Activated T-cell treated with anti-CD3 and anti-CD28 coated beads, Interleukin-2, amount 50 U/mL, for 72 hours (primary cell): ENCODE data around the gene MAGED1. TPM values are rescaled to one million over a fixed set of nuclear protein-coding genes. Genes with fewer than 3 reads are reported as not detected.
"Not testable (repeated sequence)": the region's sequence is repeated elsewhere in the genome, so short reads cannot be mapped to it uniquely, and the experiment has no call there.

Source experiments
- ATAC-seq, 2 donors: fragments of 150-1000 bp; cut with Tn5 transposase; replicated peaks in 1 of 2; 2 replicates each; pipeline ENCODE4 v1.10.0; 2021; ENCODE audit warnings: moderate library complexity in 2 of 2, mild to moderate bottlenecking in 1 of 2
- DNase-seq, 2 donors: peaks; one replicate each; pipeline ENCODE4 v3.0.0; 2021 to 2022; ENCODE audit warnings: mixed read lengths in 1 of 2
- H3K27ac Mint-ChIP-seq: one replicate; pipeline ENCODE4 v1.8.0; 2022; ENCODE audit warnings: mild to moderate bottlenecking, moderate library complexity, mixed read lengths
- H3K27me3 Mint-ChIP-seq: one replicate; pipeline ENCODE4 v1.8.0; 2022; ENCODE audit warnings: low read depth, mixed read lengths
- H3K36me3 Mint-ChIP-seq, 2 donors: one replicate each; pipeline ENCODE4 v1.8.0; 2022; ENCODE audit warnings: mixed read lengths in 2 of 2, mild to moderate bottlenecking in 1 of 2; ENCODE audit not compliant: insufficient read depth in 2 of 2
- H3K4me1 Mint-ChIP-seq: one replicate; pipeline ENCODE4 v1.8.0; 2022; ENCODE audit warnings: low read depth, mixed read lengths
- H3K4me3 Mint-ChIP-seq, 2 donors: one replicate each; pipeline ENCODE4 v1.8.0; 2022; ENCODE audit warnings: mild to moderate bottlenecking in 2 of 2, mixed read lengths in 2 of 2, moderate library complexity in 2 of 2
- H3K9me3 Mint-ChIP-seq, 2 donors: one replicate each; pipeline ENCODE4 v1.8.0; 2022; ENCODE audit warnings: mixed read lengths in 2 of 2
- total RNA-seq, 2 donors: library from RNA; stranded (reverse); gene quantifications; one replicate each; pipeline ENCODE4 v1.2.3, GENCODE V29; 2022

MAGED1 gene
- total RNA-seq, 2 donors from 2014 or later: 34.8 to 48.9 TPM

- H3K36me3 Mint-ChIP-seq: no peaks in the 10 kb centered on the region
- no peaks in the 10 kb centered on the region for H3K27me3 Mint-ChIP-seq
- H3K4me1 Mint-ChIP-seq: no peaks in the 10 kb centered on the region
- DNase-seq: no peak
- no peaks in the 10 kb centered on the region for H3K9me3 Mint-ChIP-seq
- no peak overlapping the region for H3K27ac Mint-ChIP-seq
- H3K4me3 Mint-ChIP-seq: no peak overlapping the region
- no peak for ATAC-seq
Observed at GRCh38 chrX:51874123-51874522, 19.3 kb upstream of the MAGED1 start.

- ATAC-seq (no peak), DNase-seq (no peak)
- H3K4me1 Mint-ChIP-seq: no peaks in the 10 kb centered on the region
- H3K4me3 Mint-ChIP-seq: no peak overlapping the region
- no peaks in the 10 kb centered on the region for H3K27me3 Mint-ChIP-seq
- no peaks in the 10 kb centered on the region for H3K9me3 Mint-ChIP-seq
- H3K36me3 Mint-ChIP-seq: no peaks in the 10 kb centered on the region
- no peak overlapping the region for H3K27ac Mint-ChIP-seq
Observed at GRCh38 chrX:51876441-51876840, 17.0 kb upstream of the MAGED1 start.

- Mint-ChIP-seq H3K27ac (no peak overlapping the region), H3K27me3 (no peaks in the 10 kb centered on the region), H3K4me3 (no peak overlapping the region), H3K9me3 (no peaks in the 10 kb centered on the region), H3K36me3 (peaks cover 3% of the 10 kb centered on the region in 2 donors), H3K4me1 (no peaks in the 10 kb centered on the region)
- no peak for DNase-seq
- ATAC-seq: no peak
Observed at GRCh38 chrX:51878056-51878455, 15.4 kb upstream of the MAGED1 start.

GRCh38 chrX:51889851-51890250 is 3.6 kb upstream of the MAGED1 start:
- Mint-ChIP-seq H3K27me3 (no peaks in the 10 kb centered on the region), H3K9me3 (no peaks in the 10 kb centered on the region), H3K4me3 (no peak overlapping the region), H3K4me1 (peaks cover 16% of the 10 kb centered on the region), H3K36me3 (peaks cover 0 to 2% of the 10 kb centered on the region in 2 donors), H3K27ac (no peak overlapping the region)
- ATAC-seq: no peak
- no peak for DNase-seq

GRCh38 chrX:51891245-51891644 is 2.2 kb upstream of the MAGED1 start:
- H3K36me3 Mint-ChIP-seq: peaks cover 2 to 4% of the 10 kb centered on the region in 2 donors
- peak overlapping the region in 1 of 2 donors; percentile 4 for H3K4me3 Mint-ChIP-seq
- no peaks in the 10 kb centered on the region for H3K9me3 Mint-ChIP-seq
- DNase-seq (no peak), ATAC-seq (no peak)
- H3K4me1 Mint-ChIP-seq: peaks cover 16% of the 10 kb centered on the region
- H3K27ac Mint-ChIP-seq: peak overlapping the region; percentile 26
- H3K27me3 Mint-ChIP-seq: peaks cover 4% of the 10 kb centered on the region

GRCh38 chrX:51891821-51892551 is 1.4 kb upstream of the MAGED1 start:
- no peak for ATAC-seq
- DNase-seq: no peak
- Mint-ChIP-seq H3K36me3 (peaks cover 2 to 4% of the 10 kb centered on the region in 2 donors), H3K4me3 (no peak overlapping the region), H3K4me1 (peaks cover 16% of the 10 kb centered on the region), H3K9me3 (no peaks in the 10 kb centered on the region), H3K27me3 (peaks cover 4% of the 10 kb centered on the region), H3K27ac (no peak overlapping the region)

GRCh38 chrX:51893931-51894696 is 691 bp downstream of the MAGED1 start:
- Mint-ChIP-seq H3K4me3 (peak overlapping the region; percentile 92), H3K4me1 (peaks cover 16% of the 10 kb centered on the region), H3K9me3 (no peaks in the 10 kb centered on the region), H3K27me3 (peaks cover 4% of the 10 kb centered on the region), H3K27ac (peak overlapping the region; percentile 75), H3K36me3 (peaks cover 2 to 4% of the 10 kb centered on the region in 2 donors)
- ATAC-seq: no peak
- peak in 1 of 2 donors; percentile 4 for DNase-seq

GRCh38 chrX:51894697-51895336 is 1.4 kb downstream of the MAGED1 start:
- H3K4me1 Mint-ChIP-seq: peaks cover 16% of the 10 kb centered on the region
- H3K27me3 Mint-ChIP-seq: peaks cover 4% of the 10 kb centered on the region
- ATAC-seq (no peak), DNase-seq (peak; percentile 2 to 12)
- no peaks in the 10 kb centered on the region for H3K9me3 Mint-ChIP-seq
- no peak overlapping the region for H3K27ac Mint-ChIP-seq
- peak overlapping the region; percentile 92 for H3K4me3 Mint-ChIP-seq
- H3K36me3 Mint-ChIP-seq: peaks cover 2 to 4% of the 10 kb centered on the region in 2 donors

- Mint-ChIP-seq H3K27ac (no peak overlapping the region), H3K4me1 (peaks cover 16% of the 10 kb centered on the region), H3K27me3 (peaks cover 4% of the 10 kb centered on the region), H3K9me3 (no peaks in the 10 kb centered on the region), H3K36me3 (peaks cover 4 to 5% of the 10 kb centered on the region in 2 donors), H3K4me3 (no peak overlapping the region)
- DNase-seq (no peak), ATAC-seq (no peak)
Observed at GRCh38 chrX:51896626-51897025, 3.2 kb downstream of the MAGED1 start.

GRCh38 chrX:51899741-51900140 is 6.3 kb downstream of the MAGED1 start:
- peaks cover 5 to 7% of the 10 kb centered on the region in 2 donors for H3K36me3 Mint-ChIP-seq
- no peaks in the 10 kb centered on the region for H3K9me3 Mint-ChIP-seq
- no peaks in the 10 kb centered on the region for H3K4me1 Mint-ChIP-seq
- DNase-seq: no peak
- ATAC-seq: no peak
- H3K4me3 Mint-ChIP-seq: no peak overlapping the region
- H3K27ac Mint-ChIP-seq: no peak overlapping the region
- H3K27me3 Mint-ChIP-seq: peaks cover 4% of the 10 kb centered on the region

GRCh38 chrX:51902510-51903050 is 9.2 kb downstream of the MAGED1 start:
- H3K27me3 Mint-ChIP-seq: peaks cover 2% of the 10 kb centered on the region
- peak overlapping the region; percentile 18 for H3K27ac Mint-ChIP-seq
- no peak overlapping the region for H3K4me3 Mint-ChIP-seq
- peaks cover 2 to 7% of the 10 kb centered on the region in 2 donors for H3K36me3 Mint-ChIP-seq
- peaks cover 0 to 2% of the 10 kb centered on the region in 2 donors for H3K9me3 Mint-ChIP-seq
- H3K4me1 Mint-ChIP-seq: no peaks in the 10 kb centered on the region
- DNase-seq (no peak), ATAC-seq (no peak)

- ATAC-seq, H3K36me3 Mint-ChIP-seq, H3K27ac Mint-ChIP-seq, H3K9me3 Mint-ChIP-seq, H3K4me1 Mint-ChIP-seq, DNase-seq, H3K4me3 Mint-ChIP-seq, H3K27me3 Mint-ChIP-seq: not testable (repeated sequence)
Observed at GRCh38 chrX:51905152-51905551, 11.7 kb downstream of the MAGED1 start.

- Mint-ChIP-seq H3K4me3 (no peak overlapping the region), H3K9me3 (peaks cover 0 to 2% of the 10 kb centered on the region in 2 donors), H3K27ac (no peak overlapping the region), H3K36me3 (peaks cover 2 to 7% of the 10 kb centered on the region in 2 donors), H3K27me3 (peaks cover 7% of the 10 kb centered on the region), H3K4me1 (no peaks in the 10 kb centered on the region)
- DNase-seq: no peak
- no peak for ATAC-seq
Observed at GRCh38 chrX:51905711-51906110, 12.3 kb downstream of the MAGED1 start.
